Naive thymus-derived CD8-positive, alpha-beta T cell (primary cell): ENCODE results near the gene OR2Y1. TPM values are rescaled to one million over a fixed set of nuclear protein-coding genes. Genes with fewer than 3 reads are reported as not detected.

Source experiments
- ATAC-seq, 2 donors: fragments of 150-1000 bp; cut with Tn5 transposase in 1 of 2; sonication (Bioruptor Pico), chemical (Tn5 transposase) in 1 of 2; 1 replicate in 1 of 2; 2 replicates in 1 of 2; pipeline ENCODE4 v1.10.0; 2021; ENCODE audit warnings: mild to moderate bottlenecking in 2 of 2, moderate library complexity in 2 of 2
- POLR2A ChIA-PET: fragments of 350-600 bp; sonication (Branson Sonifier 250); formaldehyde crosslinking; loops from one replicate; lab custom pipeline; 2021; ENCODE audit warnings: antibody characterized with exemption; lab: Charles Lee
- DNase-seq, 10 donors: peaks; one replicate each; pipeline versions ENCODE4 v3.0.0 to v3.0.0-alpha.2; 2020 to 2022
- H3K27ac Mint-ChIP-seq, 10 donors: one replicate each; pipeline ENCODE4 v1.8.0; 2020 to 2022; ENCODE audit warnings: mild to moderate bottlenecking in 10 of 10, mixed read lengths in 10 of 10, moderate library complexity in 4 of 10, inconsistent platforms in 1 of 10
- H3K27me3 Mint-ChIP-seq, 5 donors: one replicate each; pipeline ENCODE4 v1.8.0; 2021 to 2022; ENCODE audit warnings: mixed read lengths in 5 of 5
- H3K36me3 Mint-ChIP-seq, 3 donors: one replicate each; pipeline ENCODE4 v1.8.0; 2020 to 2022; ENCODE audit warnings: mixed read lengths in 3 of 3, mild to moderate bottlenecking in 2 of 3, inconsistent platforms in 1 of 3
- H3K4me1 Mint-ChIP-seq, 4 donors: one replicate each; pipeline ENCODE4 v1.8.0; 2021 to 2022; ENCODE audit warnings: mixed read lengths in 4 of 4
- H3K4me3 Mint-ChIP-seq, 10 donors: one replicate each; pipeline ENCODE4 v1.8.0; 2020 to 2022; ENCODE audit warnings: mild to moderate bottlenecking in 10 of 10, mixed read lengths in 10 of 10, moderate library complexity in 6 of 10, inconsistent platforms in 1 of 10
- H3K9me3 Mint-ChIP-seq, 9 donors: one replicate each; pipeline ENCODE4 v1.8.0; 2020 to 2022; ENCODE audit warnings: mixed read lengths in 9 of 9, mild to moderate bottlenecking in 3 of 9, inconsistent platforms in 1 of 9, moderate library complexity in 1 of 9
- polyA plus RNA-seq, 3 donors: library from polyadenylated mRNA; unstranded; fragments of 300-500 nt; fragmentation: Illumina TruSeq; gene quantifications; one replicate each; pipeline ENCODE4 v1.2.3, GENCODE V29; 2021
- total RNA-seq, 8 experiments: library from RNA in 2 of 8; stranded (reverse) in 2 of 8; gene quantifications; one replicate each; pipeline ENCODE4 v1.2.3 and lab custom pipeline; 2021 to 2026

Gene OR2Y1
- total and polyA plus RNA-seq, 5 experiments from 2014 or later: not detected

DNA sequence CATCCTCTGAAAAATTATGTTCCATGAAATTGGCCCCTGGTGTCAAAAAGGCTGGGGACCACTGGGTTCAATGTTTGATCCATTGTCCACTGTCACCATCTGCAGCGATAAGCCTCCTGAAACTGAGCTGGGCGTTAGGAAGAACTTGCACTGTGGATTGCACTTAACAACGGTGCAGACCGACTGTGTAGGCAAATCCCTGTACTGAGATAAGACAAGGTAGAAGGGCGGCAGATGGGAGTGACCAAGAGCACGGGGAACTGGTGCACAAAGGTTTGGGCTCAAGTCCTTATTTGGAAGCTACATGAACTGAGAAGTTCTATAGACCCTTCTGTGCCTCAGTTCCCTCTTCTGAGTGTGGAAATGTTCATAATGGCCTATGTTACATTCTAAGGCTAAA lies 48.8 kb downstream of the OR2Y1 start:
- peak overlapping the region; percentile 76 to 100 (median 92) for H3K27ac Mint-ChIP-seq
- peak overlapping the region in 6 of 10 donors; percentile 10 to 80 (median 42) for H3K4me3 Mint-ChIP-seq
- DNase-seq (no peak), ATAC-seq (no peak)
- peaks cover 0 to 2% (median 0%) of the 10 kb centered on the region in 9 donors for H3K9me3 Mint-ChIP-seq
- H3K27me3 Mint-ChIP-seq: no peaks in the 10 kb centered on the region
- H3K4me1 Mint-ChIP-seq: peaks cover 38 to 76% (median 63%) of the 10 kb centered on the region in 4 donors
- POLR2A ChIA-PET: interaction anchor here (0.6 to 4.0 kb wide), 4 partner anchors 13 to 141 kb away, joined by 3 to 11 read pairs (median 5); no protein-coding TSS in a partner anchor
- H3K36me3 Mint-ChIP-seq: peaks cover 0 to 7% (median 0%) of the 10 kb centered on the region in 3 donors

DNA sequence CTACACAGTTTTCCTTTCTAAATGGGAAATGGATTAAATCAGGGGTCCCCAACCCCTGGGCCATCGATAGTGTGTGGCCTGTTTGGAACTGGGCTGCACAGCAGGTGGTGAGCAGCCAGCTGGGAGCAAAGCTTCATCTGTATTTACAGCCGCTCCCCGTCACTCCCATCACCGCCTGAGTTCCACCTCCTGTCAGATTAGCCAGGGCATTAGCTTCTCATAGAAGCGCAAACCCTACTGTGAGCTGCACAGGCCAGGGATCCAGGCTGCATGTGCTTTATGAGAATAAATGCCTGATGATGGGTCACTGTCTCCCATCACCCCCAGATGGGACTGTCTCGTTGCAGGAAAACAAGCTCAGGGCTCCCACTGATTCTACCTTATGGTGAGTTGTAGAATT lies 49.3 kb downstream of the OR2Y1 start:
- no peaks in the 10 kb centered on the region for H3K27me3 Mint-ChIP-seq
- peak overlapping the region; percentile 76 to 100 (median 94) for H3K27ac Mint-ChIP-seq
- peaks cover 40 to 79% (median 68%) of the 10 kb centered on the region in 4 donors for H3K4me1 Mint-ChIP-seq
- peak overlapping the region in 6 of 10 donors; percentile 5 to 86 (median 79) for H3K4me3 Mint-ChIP-seq
- peaks cover 0 to 7% (median 0%) of the 10 kb centered on the region in 3 donors for H3K36me3 Mint-ChIP-seq
- ATAC-seq (no peak), DNase-seq (no peak)
- POLR2A ChIA-PET: interaction anchor here (0.6 to 4.0 kb wide), 3 partner anchors 14 to 141 kb away, joined by 3 to 11 read pairs (median 6); no protein-coding TSS in a partner anchor
- peaks cover 0 to 1% (median 0%) of the 10 kb centered on the region in 9 donors for H3K9me3 Mint-ChIP-seq

DNA sequence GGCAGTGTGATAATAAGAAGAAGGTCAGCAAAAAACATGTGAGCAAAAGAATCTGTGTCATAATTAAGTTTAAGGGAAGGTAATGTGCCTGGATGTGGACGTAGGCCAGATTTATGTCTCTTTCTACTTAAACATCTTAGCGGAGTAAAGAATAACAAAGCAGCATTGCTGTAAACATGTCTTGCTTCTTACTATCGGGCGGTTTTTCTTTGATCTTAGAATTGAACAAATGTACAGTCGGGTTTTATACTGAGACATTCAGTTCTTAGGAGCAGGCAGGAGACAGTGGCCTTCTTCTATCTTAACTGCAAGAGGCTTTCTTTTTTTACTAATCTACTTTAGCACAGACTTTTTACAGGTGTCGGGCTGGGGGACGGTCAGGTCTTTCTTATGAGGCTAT lies 50.1 kb downstream of the OR2Y1 start:
- Mint-ChIP-seq H3K4me1 (peaks cover 42 to 79% (median 74%) of the 10 kb centered on the region in 4 donors), H3K27ac (peak overlapping the region; percentile 76 to 100 (median 94)), H3K9me3 (no peaks in the 10 kb centered on the region), H3K4me3 (peak overlapping the region; percentile 75 to 86 (median 80)), H3K27me3 (no peaks in the 10 kb centered on the region), H3K36me3 (peaks cover 0 to 7% (median 0%) of the 10 kb centered on the region in 3 donors)
- DNase-seq: no peak
- POLR2A ChIA-PET: interaction anchor here (0.7 to 2.6 kb wide), 3 partner anchors 16 to 142 kb away, joined by 3 to 11 read pairs (median 6); no protein-coding TSS in a partner anchor
- peak; percentile 31 to 45 for ATAC-seq

Other genes starting within 250 kb of the OR2Y1 start
- 10 to 100 TPM; 49.4 to 50.7 TPM for gene CNOT6, start 245.7 kb downstream of the OR2Y1 start, total RNA-seq
- 10 to 100 TPM in 2 of 3 donors, 1 to 10 TPM in 1; 6.0 to 11.1 (median 10.3) TPM for gene CNOT6, start 245.7 kb downstream of the OR2Y1 start, polyA plus RNA-seq
- 10 to 100 TPM; 40.1 to 42.7 TPM for gene SCGB3A1, start 148.6 kb downstream of the OR2Y1 start, total RNA-seq
- gene SCGB3A1, start 148.6 kb downstream of the OR2Y1 start, polyA plus RNA-seq: not detected
- gene FLT4, start 90.5 kb downstream of the OR2Y1 start, total RNA-seq: 10 to 100 TPM; 40.6 to 44.5 TPM
- gene FLT4, start 90.5 kb downstream of the OR2Y1 start, polyA plus RNA-seq: 1 to 10 TPM in 2 of 3 donors, under 1 TPM in 1; 0.93 to 2.8 (median 1.1) TPM
- 100 to 1,000 TPM; 195 to 205 TPM for gene MGAT1, start 62.7 kb upstream of the OR2Y1 start, total RNA-seq
- gene MGAT1, start 62.7 kb upstream of the OR2Y1 start, polyA plus RNA-seq: 100 to 1,000 TPM; 108 to 149 (median 111) TPM
- gene ZFP62, start 121.2 kb upstream of the OR2Y1 start, total RNA-seq: 10 to 100 TPM; 66.5 to 74.4 TPM
- gene ZFP62, start 121.2 kb upstream of the OR2Y1 start, polyA plus RNA-seq: 10 to 100 TPM; 20.0 to 26.0 (median 25.7) TPM
- gene BTNL8, start 159.1 kb upstream of the OR2Y1 start, total RNA-seq: not detected
- not detected for gene BTNL8, start 159.1 kb upstream of the OR2Y1 start, polyA plus RNA-seq
- not detected for gene BTNL3, start 248.8 kb upstream of the OR2Y1 start, total RNA-seq
- not detected for gene BTNL3, start 248.8 kb upstream of the OR2Y1 start, polyA plus RNA-seq